ENCODE data around the gene FGF18. TPM values are rescaled to one million over a fixed set of nuclear protein-coding genes. Genes with fewer than 3 reads are reported as not detected.

FGF18 gene
- total and polyA plus RNA-seq, 11 donors, result 3.4 to 63.0 (median 16.4) TPM

DNA sequence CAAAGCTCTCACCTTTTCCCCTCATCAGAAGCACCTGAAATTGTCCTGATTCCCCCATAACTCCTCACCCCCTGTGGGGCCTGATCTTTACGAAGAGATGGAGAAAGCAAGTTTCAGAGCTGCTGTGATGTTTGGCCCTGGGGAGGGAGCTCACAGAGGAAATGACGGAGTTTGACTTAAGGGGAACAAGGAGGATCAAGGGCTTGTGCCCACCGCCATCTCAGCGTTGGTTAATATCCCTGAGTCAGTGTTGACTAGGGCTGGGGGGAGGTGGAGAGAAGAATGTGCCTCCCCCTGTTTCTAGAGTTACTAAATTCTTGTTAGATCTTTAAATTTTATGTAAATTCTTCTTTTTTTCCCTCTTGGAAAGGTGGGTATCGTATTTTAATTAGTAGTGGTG lies 27.8 kb downstream of the FGF18 start:
- ATAC-seq (no peak), DNase-seq (no peak)
- Histone ChIP-seq H3K9me3 (no peaks in the 10 kb centered on the region), H3K4me1 (peaks cover 0 to 44% (median 15%) of the 10 kb centered on the region in 12 donors), H3K4me3 (no peak overlapping the region), H3K27ac (no peak overlapping the region), H3K36me3 (peaks cover 0 to 4% (median 0%) of the 10 kb centered on the region in 9 donors), H3K27me3 (peaks cover 0 to 10% (median 0%) of the 10 kb centered on the region in 9 donors)
- intact Hi-C loops (cut with DNase I), result no loop called here
- WGBS, 4 donors, result 88 to 95% (median 93%) methylated on average over 5 of the region's 5 CpGs
- TF ChIP-seq, protein P1, sequence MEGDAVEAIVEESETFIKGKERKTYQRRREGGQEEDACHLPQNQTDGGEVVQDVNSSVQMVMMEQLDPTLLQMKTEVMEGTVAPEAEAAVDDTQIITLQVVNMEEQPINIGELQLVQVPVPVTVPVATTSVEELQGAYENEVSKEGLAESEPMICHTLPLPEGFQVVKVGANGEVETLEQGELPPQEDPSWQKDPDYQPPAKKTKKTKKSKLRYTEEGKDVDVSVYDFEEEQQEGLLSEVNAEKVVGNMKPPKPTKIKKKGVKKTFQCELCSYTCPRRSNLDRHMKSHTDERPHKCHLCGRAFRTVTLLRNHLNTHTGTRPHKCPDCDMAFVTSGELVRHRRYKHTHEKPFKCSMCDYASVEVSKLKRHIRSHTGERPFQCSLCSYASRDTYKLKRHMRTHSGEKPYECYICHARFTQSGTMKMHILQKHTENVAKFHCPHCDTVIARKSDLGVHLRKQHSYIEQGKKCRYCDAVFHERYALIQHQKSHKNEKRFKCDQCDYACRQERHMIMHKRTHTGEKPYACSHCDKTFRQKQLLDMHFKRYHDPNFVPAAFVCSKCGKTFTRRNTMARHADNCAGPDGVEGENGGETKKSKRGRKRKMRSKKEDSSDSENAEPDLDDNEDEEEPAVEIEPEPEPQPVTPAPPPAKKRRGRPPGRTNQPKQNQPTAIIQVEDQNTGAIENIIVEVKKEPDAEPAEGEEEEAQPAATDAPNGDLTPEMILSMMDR (IDR thresholded peaks at IDR 0.05), result no peak
- no peak for TF ChIP-seq POLR2A (IDR thresholded peaks at IDR 0.05)

DNA sequence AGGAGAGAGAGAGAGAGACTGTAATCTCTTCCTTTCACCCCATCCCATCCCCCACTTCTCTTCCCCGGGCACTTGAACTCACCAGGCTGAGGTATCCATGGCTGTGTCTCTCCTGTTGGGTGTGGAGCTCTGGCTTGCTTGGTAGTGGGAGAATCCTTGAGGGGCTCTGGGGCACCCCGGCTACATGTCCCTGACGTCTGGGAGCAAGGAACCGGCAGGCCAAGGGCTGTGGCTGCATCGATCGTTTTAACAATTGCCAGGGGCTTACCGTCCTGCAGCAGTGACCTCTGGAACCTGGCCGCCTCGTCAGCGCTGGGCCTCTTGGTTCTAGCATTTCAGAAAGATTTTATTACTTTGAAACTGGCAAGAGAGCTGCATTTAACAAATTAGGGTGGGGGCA lies 30.0 kb downstream of the FGF18 start:
- Histone ChIP-seq H3K9me3 (no peaks in the 10 kb centered on the region), H3K4me3 (no peak overlapping the region), H3K27ac (peak overlapping the region in 1 of 12 donors; percentile 88), H3K27me3 (peaks cover 0 to 10% (median 0%) of the 10 kb centered on the region in 9 donors), H3K4me1 (peaks cover 0 to 40% (median 14%) of the 10 kb centered on the region in 12 donors), H3K36me3 (peaks cover 0 to 4% (median 0%) of the 10 kb centered on the region in 9 donors)
- intact Hi-C loops (cut with DNase I), result no loop called here
- ATAC-seq (no peak), DNase-seq (no peak)
- WGBS, 4 donors, result 83 to 92% (median 87%) methylated on average over 10 of the region's 10 CpGs
- no peak for TF ChIP-seq POLR2A (IDR thresholded peaks at IDR 0.05)
- TF ChIP-seq, protein P1 (IDR thresholded peaks at IDR 0.05), result no peak

DNA sequence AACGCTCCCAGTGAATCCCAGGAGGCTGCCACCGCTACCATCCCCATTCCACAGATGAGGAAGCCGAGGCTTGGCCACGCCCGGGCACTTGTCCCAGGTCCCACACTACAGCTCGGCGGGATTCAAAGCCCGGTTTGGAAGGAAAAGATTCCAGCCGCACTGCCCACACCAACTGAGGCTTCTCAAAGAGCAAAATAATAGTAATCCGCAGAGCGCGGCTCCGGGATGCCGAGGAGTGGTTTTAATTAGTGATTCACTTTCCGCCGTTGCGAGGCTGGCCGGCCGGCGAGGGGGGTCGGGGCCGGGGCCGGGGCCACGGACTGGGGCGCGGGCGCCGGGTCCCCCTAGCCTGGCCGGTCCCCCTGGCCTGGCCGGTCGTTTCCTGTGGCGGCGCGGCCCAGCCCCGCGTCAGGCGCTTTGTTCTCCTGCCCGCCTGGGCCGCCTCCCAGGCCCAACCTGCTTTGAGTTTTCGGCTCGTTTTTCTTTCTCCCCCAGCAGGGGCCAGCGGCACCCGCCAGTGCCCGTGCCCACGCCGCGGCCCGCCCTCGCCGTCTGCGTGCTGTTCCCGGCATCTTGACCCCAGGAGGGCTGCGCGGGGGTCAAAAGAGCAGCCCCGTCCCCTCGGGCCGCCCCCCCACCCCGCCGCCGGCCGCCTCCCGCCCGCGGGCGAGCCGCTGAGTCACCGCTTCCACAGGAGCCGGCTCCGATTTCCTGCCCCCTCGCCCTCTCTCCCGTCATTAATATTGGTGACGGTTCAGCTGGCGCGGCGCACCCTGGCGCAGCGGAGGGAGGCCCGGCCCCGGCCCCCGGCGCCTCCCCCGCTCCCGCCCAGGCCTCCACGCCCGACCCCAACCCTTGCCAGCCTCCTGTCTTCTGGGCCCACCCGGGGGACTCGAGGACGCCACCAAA lies 31.2 kb downstream of the FGF18 start:
- peak in 3 of 4 donors; percentile 60 to 70 (median 65) for ATAC-seq
- whole genome bisulfite sequencing, 4 donors, result 36 to 62% (median 51%) methylated on average over 58 to 88 of the region's 88 CpGs
- intact Hi-C loops (cut with DNase I), result no loop called here
- Histone ChIP-seq H3K27ac (peak overlapping the region; percentile 46 to 91 (median 83)), H3K27me3 (peaks cover 0 to 10% (median 0%) of the 10 kb centered on the region in 9 donors), H3K36me3 (peaks cover 0 to 5% (median 0%) of the 10 kb centered on the region in 9 donors), H3K9me3 (no peaks in the 10 kb centered on the region), H3K4me1 (peaks cover 0 to 31% (median 11%) of the 10 kb centered on the region in 12 donors), H3K4me3 (peak overlapping the region in 11 of 12 donors; percentile 19 to 63 (median 52))
- DNase-seq, result peak; percentile 56 to 80 (median 75)
- TF ChIP-seq, protein P1 (IDR thresholded peaks at IDR 0.05), result no peak
- no peak for TF ChIP-seq POLR2A (IDR thresholded peaks at IDR 0.05)

DNA sequence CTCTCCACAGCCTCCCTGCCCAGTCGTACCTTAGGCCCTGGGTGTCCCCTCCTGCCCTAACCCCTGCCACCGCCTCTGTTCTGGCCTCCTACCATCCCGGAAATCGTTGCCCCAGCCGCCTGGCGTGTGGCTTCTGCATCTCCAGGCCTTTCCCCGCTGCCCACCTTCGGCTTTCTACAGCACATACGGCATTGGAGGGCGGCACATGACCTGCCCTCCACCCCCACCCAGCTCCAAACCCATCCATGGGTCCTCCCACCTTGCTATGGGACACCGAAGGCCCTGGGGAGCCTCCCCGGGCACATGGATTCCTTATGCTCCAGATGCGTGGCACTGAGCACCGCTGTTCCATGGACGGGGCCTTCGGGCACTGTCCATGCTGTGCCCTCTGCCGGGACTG lies 32.0 kb downstream of the FGF18 start:
- ATAC-seq, result no peak
- no peaks in the 10 kb centered on the region for H3K9me3 ChIP-seq
- TF ChIP-seq, protein P1 (IDR thresholded peaks at IDR 0.05), result no peak
- no peak for TF ChIP-seq POLR2A (IDR thresholded peaks at IDR 0.05)
- DNase-seq, result no peak
- intact Hi-C loops (cut with DNase I), result no loop called here
- peaks cover 0 to 11% (median 0%) of the 10 kb centered on the region in 9 donors for H3K36me3 ChIP-seq
- peaks cover 0 to 10% (median 0%) of the 10 kb centered on the region in 9 donors for H3K27me3 ChIP-seq
- WGBS, 4 donors, result 83 to 95% (median 87%) methylated on average over 13 to 17 of the region's 17 CpGs
- H3K4me1 ChIP-seq, result peaks cover 0 to 23% (median 7%) of the 10 kb centered on the region in 12 donors
- peak overlapping the region in 9 of 12 donors; percentile 79 to 91 (median 85) for H3K27ac ChIP-seq
- H3K4me3 ChIP-seq, result peak overlapping the region in 9 of 12 donors; percentile 32 to 63 (median 52)

Measured in heart left ventricle (tissue), 16 donors.